ENCODE results near the gene CD247. TPM values are rescaled to one million over a fixed set of nuclear protein-coding genes. Genes with fewer than 3 reads are reported as not detected.

Gene CD247
- total and polyA plus RNA-seq, 2 of the 4 experiments (the other 2 are of a cell fraction) = not detected

DNA sequence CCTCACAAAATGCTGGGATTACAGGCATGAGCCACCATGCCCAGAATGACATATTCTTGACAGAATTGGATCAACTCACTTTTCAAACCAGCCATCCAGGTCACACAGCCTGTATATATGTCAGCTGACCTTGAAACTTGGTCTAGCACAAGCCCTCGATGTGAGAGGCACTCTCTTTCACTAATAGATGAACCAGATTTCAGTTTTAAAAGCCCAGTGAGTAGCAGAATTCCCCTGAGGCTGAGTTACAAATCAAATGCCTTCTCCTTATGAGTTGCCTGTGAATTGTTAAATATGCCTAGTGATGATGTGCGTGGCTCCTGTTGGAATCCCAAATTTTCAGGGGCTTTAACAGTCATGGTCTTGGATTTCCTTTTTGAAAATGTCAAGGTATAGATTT, 88.7 kb downstream of the CD247 start:
- in situ Hi-C loops (cut with MboI; ENCODE audit: low sequenced_read_pairs) (loop anchor here (10.0 kb wide), 1 partner anchor 55 kb away; no protein-coding TSS in a partner anchor), dilution Hi-C loops (cut with HindIII; ENCODE audit: low sequenced_read_pairs, unreplicated experiment) (loop anchor here (25.0 kb wide), 1 partner anchor 167 kb away; no protein-coding TSS in a partner anchor), intact Hi-C loops (cut with micrococcal nuclease) (no loop called here)
- Histone ChIP-seq H4K91ac (ENCODE audit: insufficient read depth, low read depth, low read length) (no peak overlapping the region), H3K23ac (ENCODE audit: low read depth, low read length) (no peak overlapping the region), H4K5ac (ENCODE audit: low read depth, low read length) (no peak overlapping the region), H2AK9ac (replicated peaks; ENCODE audit: low read depth, low read length, poor library complexity) (no peak overlapping the region), H3K14ac (replicated peaks; ENCODE audit: low read depth, low read length) (no peak overlapping the region), H4K8ac (ENCODE audit: low read depth in 2 of 2, low read length in 2 of 2) (no peak overlapping the region), H2BK120ac (ENCODE audit: low read depth, low read length) (no peak overlapping the region), H2AFZ (replicated peaks; ENCODE audit: low read length, poor library complexity) (no peak overlapping the region), H3K36me3 (ENCODE audit: control insufficient read depth, insufficient read depth, low read length) (no peaks in the 10 kb centered on the region), H3K18ac (ENCODE audit: low read depth, low read length) (no peak overlapping the region), H2AK5ac (ENCODE audit: low read depth, low read length) (no peak overlapping the region), H3K4me3 (ENCODE audit: insufficient read depth, low read depth, low read length) (no peak overlapping the region), H3K56ac (ENCODE audit: extremely low read depth, insufficient read depth, low read length) (no peak overlapping the region), H4K20me1 (ENCODE audit: insufficient read depth, low read length) (no peaks in the 10 kb centered on the region), H3K4me2 (ENCODE audit: low read depth, low read length) (no peak overlapping the region), H3K27ac (ENCODE audit: insufficient read depth, low read length) (no peak overlapping the region), H3K9ac (ENCODE audit: low read depth, low read length) (no peak overlapping the region), H3K4ac (ENCODE audit: low read depth, low read length) (no peak overlapping the region), H2BK20ac (ENCODE audit: low read depth, low read length) (no peak overlapping the region), H2BK15ac (ENCODE audit: low read depth, low read length) (no peak overlapping the region), H2BK5ac (ENCODE audit: low read depth, low read length, poor library complexity, severe bottlenecking) (no peak overlapping the region), H3K4me1 (ENCODE audit: control insufficient read depth, insufficient read depth, low read length) (no peaks in the 10 kb centered on the region; the same call in 1 of the 2 replicates), H3K9me1 (ENCODE audit: insufficient read depth, low read length) (no peaks in the 10 kb centered on the region), H3K9me3 (ENCODE audit: control insufficient read depth, insufficient read depth, low read length) (no peaks in the 10 kb centered on the region), H3K27me3 (ENCODE audit: control insufficient read depth, insufficient read depth, low read length) (peaks cover 1% of the 10 kb centered on the region; the same call in 1 of the 2 replicates), H3K79me1 (ENCODE audit: low read depth in 1 of 2, low read length in 2 of 2) (no peaks in the 10 kb centered on the region)
- ChIA-PET POLR2A (ENCODE audit: unreplicated experiment) (no interaction called here), CTCF (no interaction called here)
- ATAC-seq (ENCODE audit: low read depth) = no peak
- no peak for DNase-seq
- no CpG with 5 or more reads among the region's 2 CpGs for WGBS, 2 experiments (ENCODE audit: extremely low coverage in 2 of 2, insufficient read length in 1 of 2)
- TF ChIP-seq, protein P1, sequence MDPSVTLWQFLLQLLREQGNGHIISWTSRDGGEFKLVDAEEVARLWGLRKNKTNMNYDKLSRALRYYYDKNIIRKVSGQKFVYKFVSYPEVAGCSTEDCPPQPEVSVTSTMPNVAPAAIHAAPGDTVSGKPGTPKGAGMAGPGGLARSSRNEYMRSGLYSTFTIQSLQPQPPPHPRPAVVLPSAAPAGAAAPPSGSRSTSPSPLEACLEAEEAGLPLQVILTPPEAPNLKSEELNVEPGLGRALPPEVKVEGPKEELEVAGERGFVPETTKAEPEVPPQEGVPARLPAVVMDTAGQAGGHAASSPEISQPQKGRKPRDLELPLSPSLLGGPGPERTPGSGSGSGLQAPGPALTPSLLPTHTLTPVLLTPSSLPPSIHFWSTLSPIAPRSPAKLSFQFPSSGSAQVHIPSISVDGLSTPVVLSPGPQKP (IDR thresholded peaks at IDR 0.05; ENCODE audit: borderline replicate concordance, low read depth, low read length) = no peak
- TF ChIP-seq RAD21 (IDR thresholded peaks at IDR 0.05; ENCODE audit: low read length) (no peak), MXI1 (IDR thresholded peaks at IDR 0.05; ENCODE audit: borderline replicate concordance, low read depth, low read length) (no peak), CEBPB (IDR thresholded peaks at IDR 0.05; ENCODE audit: low read depth, low read length) (no peak), RCOR1 (IDR thresholded peaks at IDR 0.05; ENCODE audit: insufficient replicate concordance, low read length) (no peak), SMC3 (IDR thresholded peaks at IDR 0.05; ENCODE audit: low read depth, low read length) (no peak), MAZ (IDR thresholded peaks at IDR 0.05; ENCODE audit: borderline replicate concordance, low read depth, low read length) (no peak), BHLHE40 (IDR thresholded peaks at IDR 0.05; ENCODE audit: low read depth, low read length) (no peak), MAFK (IDR thresholded peaks at IDR 0.05; ENCODE audit: low read depth, low read length) (no peak), POLR2A (IDR thresholded peaks at IDR 0.05; ENCODE audit: low read depth, low read length) (no peak), CHD1 (IDR thresholded peaks at IDR 0.05; ENCODE audit: low read depth, low read length) (no peak), RFX5 (IDR thresholded peaks at IDR 0.05; ENCODE audit: low read depth, low read length) (no peak), FOS (IDR thresholded peaks at IDR 0.05; ENCODE audit: low read depth, low read length) (no peak), NFE2L2 (IDR thresholded peaks at IDR 0.05; ENCODE audit: low read depth, low read length) (no peak)
- TF ChIP-seq, protein P2, sequence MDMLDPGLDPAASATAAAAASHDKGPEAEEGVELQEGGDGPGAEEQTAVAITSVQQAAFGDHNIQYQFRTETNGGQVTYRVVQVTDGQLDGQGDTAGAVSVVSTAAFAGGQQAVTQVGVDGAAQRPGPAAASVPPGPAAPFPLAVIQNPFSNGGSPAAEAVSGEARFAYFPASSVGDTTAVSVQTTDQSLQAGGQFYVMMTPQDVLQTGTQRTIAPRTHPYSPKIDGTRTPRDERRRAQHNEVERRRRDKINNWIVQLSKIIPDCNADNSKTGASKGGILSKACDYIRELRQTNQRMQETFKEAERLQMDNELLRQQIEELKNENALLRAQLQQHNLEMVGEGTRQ (IDR thresholded peaks at IDR 0.05; ENCODE audit: low read depth, low read length) = no peak
- TF ChIP-seq, protein P3, sequence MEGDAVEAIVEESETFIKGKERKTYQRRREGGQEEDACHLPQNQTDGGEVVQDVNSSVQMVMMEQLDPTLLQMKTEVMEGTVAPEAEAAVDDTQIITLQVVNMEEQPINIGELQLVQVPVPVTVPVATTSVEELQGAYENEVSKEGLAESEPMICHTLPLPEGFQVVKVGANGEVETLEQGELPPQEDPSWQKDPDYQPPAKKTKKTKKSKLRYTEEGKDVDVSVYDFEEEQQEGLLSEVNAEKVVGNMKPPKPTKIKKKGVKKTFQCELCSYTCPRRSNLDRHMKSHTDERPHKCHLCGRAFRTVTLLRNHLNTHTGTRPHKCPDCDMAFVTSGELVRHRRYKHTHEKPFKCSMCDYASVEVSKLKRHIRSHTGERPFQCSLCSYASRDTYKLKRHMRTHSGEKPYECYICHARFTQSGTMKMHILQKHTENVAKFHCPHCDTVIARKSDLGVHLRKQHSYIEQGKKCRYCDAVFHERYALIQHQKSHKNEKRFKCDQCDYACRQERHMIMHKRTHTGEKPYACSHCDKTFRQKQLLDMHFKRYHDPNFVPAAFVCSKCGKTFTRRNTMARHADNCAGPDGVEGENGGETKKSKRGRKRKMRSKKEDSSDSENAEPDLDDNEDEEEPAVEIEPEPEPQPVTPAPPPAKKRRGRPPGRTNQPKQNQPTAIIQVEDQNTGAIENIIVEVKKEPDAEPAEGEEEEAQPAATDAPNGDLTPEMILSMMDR (conservative IDR thresholded peaks at IDR 0.05; ENCODE audit: low read depth, low read length) = no peak
- no TSS peak for BruUV-seq (replicated peaks)
